ENCODE measurements around the gene SPARCL1. TPM values are rescaled to one million over a fixed set of nuclear protein-coding genes. Genes with fewer than 3 reads are reported as not detected.
"Not testable (repeated sequence)": the region's sequence is repeated elsewhere in the genome, so short reads cannot be mapped to it uniquely, and the experiment has no call there.

The SPARCL1 gene
- total and polyA plus RNA-seq, 10 donors: 27.2 to 318 (median 84.7) TPM

DNA sequence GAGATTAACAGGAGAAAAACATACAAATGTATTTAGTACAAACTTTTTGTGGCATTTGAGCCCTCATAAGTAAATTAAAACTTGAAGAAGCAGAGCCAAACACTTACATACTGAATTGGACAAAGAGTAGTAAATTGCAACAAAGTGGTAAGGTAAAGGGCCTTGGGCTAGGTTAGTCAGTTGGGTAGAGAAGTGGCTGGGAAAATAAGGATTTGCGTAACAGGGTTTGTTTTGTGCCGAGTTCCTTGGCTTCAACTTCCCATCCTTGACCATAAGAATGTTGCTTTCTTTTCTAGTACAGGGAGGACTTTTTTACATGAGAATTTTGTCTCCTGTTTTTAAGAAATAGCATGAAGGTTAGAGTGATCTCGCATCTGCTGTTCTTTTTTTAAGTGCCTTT is 45.8 kb upstream of the SPARCL1 start:
- intact Hi-C loops (cut with DNase I; ENCODE audit: low total_unique reads): no loop called here
- TF ChIP-seq, protein P1, sequence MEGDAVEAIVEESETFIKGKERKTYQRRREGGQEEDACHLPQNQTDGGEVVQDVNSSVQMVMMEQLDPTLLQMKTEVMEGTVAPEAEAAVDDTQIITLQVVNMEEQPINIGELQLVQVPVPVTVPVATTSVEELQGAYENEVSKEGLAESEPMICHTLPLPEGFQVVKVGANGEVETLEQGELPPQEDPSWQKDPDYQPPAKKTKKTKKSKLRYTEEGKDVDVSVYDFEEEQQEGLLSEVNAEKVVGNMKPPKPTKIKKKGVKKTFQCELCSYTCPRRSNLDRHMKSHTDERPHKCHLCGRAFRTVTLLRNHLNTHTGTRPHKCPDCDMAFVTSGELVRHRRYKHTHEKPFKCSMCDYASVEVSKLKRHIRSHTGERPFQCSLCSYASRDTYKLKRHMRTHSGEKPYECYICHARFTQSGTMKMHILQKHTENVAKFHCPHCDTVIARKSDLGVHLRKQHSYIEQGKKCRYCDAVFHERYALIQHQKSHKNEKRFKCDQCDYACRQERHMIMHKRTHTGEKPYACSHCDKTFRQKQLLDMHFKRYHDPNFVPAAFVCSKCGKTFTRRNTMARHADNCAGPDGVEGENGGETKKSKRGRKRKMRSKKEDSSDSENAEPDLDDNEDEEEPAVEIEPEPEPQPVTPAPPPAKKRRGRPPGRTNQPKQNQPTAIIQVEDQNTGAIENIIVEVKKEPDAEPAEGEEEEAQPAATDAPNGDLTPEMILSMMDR (IDR thresholded peaks at IDR 0.05 in 8 of 11, conservative IDR thresholded peaks at IDR 0.05 in 3 of 11): no peak
- TF ChIP-seq POLR2A (IDR thresholded peaks at IDR 0.05) (no peak), POLR2AphosphoS5 (IDR thresholded peaks at IDR 0.05) (no peak)
- DNase-seq: no peak
- Histone ChIP-seq H3K4me3 (no peak overlapping the region), H3K36me3 (no peaks in the 10 kb centered on the region), H3K9me3 (peaks cover 0 to 4% (median 0%) of the 10 kb centered on the region in 8 donors), H3K27ac (no peak overlapping the region), H3K27me3 (replicated peaks in 1 of 7) (no peaks in the 10 kb centered on the region), H3K4me1 (no peaks in the 10 kb centered on the region)
- WGBS, 5 donors: 48 to 82% (median 74%) methylated on average over 3 of the region's 3 CpGs

DNA sequence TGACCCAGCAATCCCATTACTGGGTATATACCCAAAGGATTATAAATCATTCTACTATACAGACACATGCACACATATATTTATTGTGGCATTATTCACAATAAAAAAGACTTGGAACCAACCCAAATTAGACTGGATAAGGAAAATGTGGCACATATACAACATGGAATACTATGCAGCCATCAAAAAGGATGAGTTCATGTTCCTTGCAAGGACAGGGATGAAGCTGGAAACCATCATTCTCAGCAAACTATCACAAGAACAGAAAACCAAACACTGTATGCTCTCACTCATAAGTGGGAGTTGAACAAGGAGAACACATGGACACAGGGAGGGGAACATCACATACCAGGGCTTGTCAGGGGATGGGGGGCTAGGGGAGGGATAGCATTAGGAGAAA is 45.2 kb upstream of the SPARCL1 start:
- H3K27me3 ChIP-seq (replicated peaks in 1 of 7); H3K36me3 ChIP-seq; DNase-seq; H3K9me3 ChIP-seq; H3K27ac ChIP-seq; intact Hi-C loops (cut with DNase I; ENCODE audit: low total_unique reads); H3K4me1 ChIP-seq; H3K4me3 ChIP-seq: not testable (repeated sequence)

DNA sequence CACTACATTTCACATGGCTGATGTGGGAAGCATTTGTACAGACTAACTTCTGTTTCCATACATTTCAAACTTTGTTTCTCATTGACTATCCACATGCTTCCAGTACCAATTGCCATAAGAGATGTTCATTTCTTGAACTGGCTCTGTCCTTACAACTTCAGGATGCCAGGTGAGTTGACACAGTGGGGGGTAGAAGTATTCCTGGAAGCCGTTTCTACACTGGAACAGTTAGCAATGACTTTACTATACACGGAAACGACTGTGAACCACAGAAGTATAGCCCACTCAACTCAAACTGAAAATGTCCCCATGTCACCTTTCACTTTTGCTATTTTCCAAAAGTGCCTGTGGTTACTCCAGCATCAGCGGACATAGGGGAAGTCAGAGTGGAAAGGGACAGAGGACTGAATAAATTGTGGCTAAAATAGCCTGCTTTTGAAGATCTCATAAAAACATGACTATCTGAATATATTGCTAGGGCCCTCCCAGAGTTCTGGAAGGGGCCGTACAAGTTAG is 41.2 kb upstream of the SPARCL1 start:
- Histone ChIP-seq H3K4me1 (no peaks in the 10 kb centered on the region), H3K9me3 (peaks cover 0 to 4% (median 0%) of the 10 kb centered on the region in 8 donors), H3K4me3 (no peak overlapping the region), H3K36me3 (no peaks in the 10 kb centered on the region), H3K27me3 (replicated peaks in 1 of 7) (no peaks in the 10 kb centered on the region), H3K27ac (no peak overlapping the region)
- intact Hi-C loops (cut with DNase I; ENCODE audit: low total_unique reads): no loop called here
- DNase-seq: no peak
- TF ChIP-seq, protein P1 (IDR thresholded peaks at IDR 0.05 in 8 of 11, conservative IDR thresholded peaks at IDR 0.05 in 3 of 11): no peak
- TF ChIP-seq POLR2A (IDR thresholded peaks at IDR 0.05) (no peak), POLR2AphosphoS5 (IDR thresholded peaks at IDR 0.05) (no peak)
- 42 to 74% (median 58%) methylated on average over 5 of the region's 5 CpGs for WGBS, 5 donors

DNA sequence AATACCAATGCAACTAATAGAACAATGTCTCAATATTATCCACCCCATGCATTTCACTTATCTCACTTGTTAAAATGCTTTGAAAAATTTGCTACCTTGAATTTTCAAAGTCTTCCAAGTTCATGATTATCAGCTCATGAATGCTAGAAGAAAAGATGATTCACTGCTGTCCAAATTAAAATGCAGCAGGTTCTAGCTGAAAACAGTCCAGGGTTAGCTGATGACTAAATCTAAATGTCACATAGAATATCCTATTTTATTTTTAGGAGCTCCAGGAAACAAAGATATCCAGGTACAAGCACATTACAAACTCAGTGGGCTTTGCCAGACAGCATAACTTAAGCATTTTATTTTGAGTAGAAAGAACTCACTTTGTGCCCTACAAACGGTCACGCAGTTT is 38.0 kb upstream of the SPARCL1 start:
- intact Hi-C loops (cut with DNase I; ENCODE audit: low total_unique reads): no loop called here

More for the DNA sequence above, 38.0 kb upstream of the SPARCL1 start:
- 85 to 95% (median 90%) methylated on average over 2 of the region's 2 CpGs for WGBS, 5 donors
- Histone ChIP-seq H3K4me1 (no peaks in the 10 kb centered on the region), H3K36me3 (no peaks in the 10 kb centered on the region), H3K9me3 (no peaks in the 10 kb centered on the region), H3K27me3 (replicated peaks in 1 of 7) (no peaks in the 10 kb centered on the region), H3K27ac (no peak overlapping the region), H3K4me3 (no peak overlapping the region)
- DNase-seq: no peak
- TF ChIP-seq POLR2A (IDR thresholded peaks at IDR 0.05): no peak
- no peak for TF ChIP-seq POLR2AphosphoS5 (IDR thresholded peaks at IDR 0.05)
- TF ChIP-seq, protein P1 (IDR thresholded peaks at IDR 0.05 in 8 of 11, conservative IDR thresholded peaks at IDR 0.05 in 3 of 11): no peak

All from spleen (tissue), 11 donors.